GM18520 (cell line): ENCODE results near the gene MMP15.
"Not testable (repeated sequence)": the region's sequence is repeated elsewhere in the genome, so short reads cannot be mapped to it uniquely, and the experiment has no call there.

Experiments
- ATAC-seq: cut with Tn5 transposase; IDR thresholded peaks from one replicate; pipeline ENCODE4 v1.9.1; 2021; ENCODE audit not compliant: unreplicated experiment

MMP15 gene

DNA sequence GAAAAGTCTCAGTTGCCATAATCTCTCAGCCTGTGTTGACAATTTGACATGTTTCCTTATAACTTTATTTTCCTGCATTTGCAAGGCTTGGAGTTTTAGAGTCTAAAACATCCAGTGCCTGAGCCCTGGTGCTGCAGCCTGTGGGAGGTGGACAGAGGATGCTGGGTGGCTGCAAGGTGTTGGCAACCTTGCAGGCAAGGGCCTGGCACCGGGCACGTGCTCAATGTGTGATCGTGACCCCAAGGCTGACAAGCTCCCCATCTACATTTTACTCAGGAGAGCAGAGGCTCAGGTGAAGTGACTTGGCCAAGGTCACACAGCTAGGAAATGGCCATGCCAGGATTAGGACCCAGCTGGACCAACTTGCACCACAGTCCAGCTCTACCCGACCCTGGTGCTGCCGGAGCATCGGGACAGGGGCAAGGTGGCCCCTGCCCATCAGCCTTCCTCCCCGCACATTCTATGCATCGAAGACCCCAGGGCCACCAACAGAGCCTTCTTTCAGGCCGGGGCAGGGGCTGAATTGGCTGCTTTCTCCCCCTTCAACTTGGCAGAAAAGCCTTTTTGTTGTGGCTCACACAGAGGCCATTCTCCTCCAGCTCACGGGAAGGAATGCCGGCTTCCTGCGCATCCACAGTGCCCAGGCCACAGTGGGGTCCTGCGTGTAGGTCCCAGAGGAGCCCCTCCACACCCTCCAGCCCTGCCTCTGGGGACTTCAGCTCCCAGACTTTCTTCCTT, 23.1 kb downstream of the MMP15 start:
- ATAC-seq: no peak

DNA sequence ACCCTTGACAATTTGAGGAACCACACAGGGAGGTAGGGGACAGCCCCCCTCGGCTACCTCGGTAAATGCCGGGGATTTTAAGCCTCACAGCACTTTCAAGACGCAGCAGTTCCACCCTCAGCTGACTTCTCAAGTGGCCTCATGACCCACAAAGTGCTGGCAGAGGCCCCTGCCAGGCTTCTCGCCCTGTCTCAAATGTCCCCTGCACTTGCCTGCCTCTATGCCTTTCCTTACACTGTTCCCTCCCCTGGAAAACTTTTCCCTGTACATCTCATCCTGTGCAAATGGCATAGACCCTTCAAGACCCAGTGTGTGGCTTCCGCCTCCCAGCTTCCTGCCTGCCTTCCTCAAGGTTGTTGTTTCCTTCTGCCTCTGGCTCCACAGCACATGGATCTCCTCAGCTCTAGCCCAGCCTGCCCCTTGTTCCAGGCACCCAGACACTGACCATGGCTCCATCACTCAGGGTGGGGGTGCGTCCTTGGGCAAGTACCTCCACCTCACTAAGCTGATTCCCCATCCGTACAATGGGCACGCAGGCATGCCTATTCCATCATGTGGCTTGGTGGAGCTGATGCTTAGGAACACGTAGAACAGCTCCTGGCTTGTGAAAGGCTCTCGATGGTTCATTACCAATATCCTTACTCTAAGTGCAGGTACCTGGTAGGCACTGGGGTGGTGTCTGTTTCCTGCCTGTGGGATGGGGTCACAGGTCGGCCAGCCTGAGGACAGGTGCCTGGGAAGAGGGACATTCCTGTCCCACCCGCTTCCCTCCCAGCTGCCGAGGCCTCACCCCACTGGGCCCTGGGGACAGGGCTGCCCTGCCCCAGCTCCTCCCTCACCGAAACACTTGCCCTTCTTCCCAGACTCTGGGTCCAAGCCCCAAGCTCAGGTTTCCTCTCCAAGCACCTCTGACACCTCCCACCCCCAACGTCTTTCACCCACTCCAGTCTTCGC, 24.0 kb downstream of the MMP15 start:
- ATAC-seq: no peak

DNA sequence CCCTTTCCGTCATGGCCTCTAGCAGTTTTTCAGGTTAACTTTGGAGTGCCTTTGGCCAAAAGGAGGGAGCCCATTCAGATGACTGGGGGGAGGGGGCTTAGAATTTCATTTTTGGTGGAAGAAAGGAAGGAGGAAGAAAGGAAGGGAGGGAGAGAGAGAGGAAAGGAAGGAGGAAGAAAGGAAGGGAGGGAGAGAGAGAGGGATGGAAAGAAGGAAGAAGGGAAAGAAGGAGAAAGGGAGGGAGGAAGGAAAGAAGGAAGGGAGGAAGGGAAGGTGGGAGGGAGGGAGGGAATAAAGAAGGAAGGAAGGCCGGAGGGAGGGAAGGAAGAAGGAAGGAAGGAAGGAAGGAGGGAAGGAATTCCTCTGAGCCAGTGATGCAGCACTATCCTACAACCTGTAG, 25.7 kb downstream of the MMP15 start:
- no peak for ATAC-seq

DNA sequence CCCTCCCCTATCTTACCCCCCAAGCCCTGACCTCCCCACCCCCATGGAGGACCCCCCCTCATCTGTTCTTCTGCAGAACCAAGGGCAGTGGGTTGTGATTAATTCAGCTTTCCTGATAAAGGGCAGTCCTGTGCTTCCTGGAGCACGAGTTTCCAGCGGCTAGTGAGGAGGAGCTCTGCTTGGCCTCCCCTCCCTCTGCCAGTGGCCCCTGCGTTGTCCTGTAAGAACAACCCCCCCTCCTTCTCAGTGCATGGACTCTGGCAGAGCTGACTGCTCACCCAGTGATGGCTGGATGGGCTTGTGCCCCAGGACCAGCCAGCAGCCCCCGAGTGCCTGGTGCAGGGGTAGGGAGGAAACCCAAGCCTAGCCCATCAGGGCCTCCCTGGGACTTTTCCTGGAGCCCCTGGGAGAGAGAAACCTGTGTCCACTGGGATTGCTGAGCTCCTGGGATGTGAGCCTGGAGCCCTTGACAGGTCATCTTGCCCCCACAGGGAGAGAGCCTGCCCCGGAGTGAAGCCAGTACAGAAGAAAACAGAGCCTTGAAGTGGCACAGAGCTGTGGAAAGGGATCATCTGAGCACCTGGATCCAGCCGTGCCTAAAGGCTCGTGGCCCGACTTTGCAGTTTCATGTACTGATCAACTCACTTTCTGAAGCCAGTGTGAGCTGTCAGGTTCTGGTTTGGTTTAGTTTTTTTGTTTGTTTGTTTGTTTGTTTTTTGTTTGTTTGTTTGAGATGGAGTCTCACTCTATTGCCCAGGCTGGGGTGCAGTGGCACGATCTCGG, 26.5 kb downstream of the MMP15 start:
- ATAC-seq: no peak

DNA sequence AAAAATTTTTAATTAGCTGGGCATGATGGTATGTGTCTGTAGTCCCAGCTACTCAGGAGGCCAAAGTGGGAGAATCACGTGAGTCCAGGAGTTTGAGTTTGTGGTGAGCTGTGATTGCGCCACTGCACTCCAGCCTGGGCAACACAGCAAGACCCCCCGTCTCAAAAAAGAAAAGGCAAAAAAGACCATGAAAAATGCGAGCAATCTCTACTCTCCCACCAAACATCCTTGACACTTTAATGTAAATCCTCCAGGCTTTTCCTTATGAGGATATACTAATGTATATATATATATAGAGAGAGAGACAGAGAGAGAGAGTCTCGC, 28.1 kb downstream of the MMP15 start:
- no peak for ATAC-seq

DNA sequence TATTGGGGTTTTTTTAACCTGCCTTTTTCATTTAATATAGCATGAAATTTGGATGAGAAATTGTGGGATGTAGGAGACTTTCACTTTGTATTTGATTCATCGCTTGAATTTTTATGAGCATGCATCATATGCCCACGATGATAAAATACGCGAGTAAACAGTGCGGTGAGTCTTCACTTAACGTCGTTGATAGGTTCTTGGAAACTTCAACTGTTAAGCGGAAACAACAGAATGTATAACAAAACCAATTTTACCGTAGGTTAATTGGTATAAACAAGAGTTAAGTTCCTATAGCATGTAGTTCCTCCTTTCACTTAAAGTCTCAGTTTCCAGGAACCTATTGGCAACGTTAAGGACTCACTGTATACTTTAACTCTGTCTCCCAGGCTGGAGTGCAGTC, 28.7 kb downstream of the MMP15 start:
- no peak for ATAC-seq

DNA sequence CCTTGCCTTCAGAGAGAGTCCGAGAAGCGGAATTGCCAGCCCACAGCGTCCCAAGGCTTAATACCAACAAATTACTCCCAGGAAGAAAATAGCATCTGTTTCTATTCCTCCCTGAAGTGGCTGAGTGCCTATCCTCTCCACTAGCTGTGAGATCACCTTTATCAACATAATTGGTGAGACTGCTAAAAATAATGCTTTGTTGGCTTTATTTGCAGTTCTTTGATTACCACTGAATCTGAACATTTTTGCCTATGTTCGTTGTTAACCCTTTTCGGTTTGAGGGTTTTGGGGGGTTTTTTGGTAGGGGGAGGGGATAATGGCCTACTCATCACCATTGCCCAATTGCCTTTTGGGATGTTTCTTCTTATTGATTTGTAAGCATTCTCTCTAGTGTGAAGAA, 31.0 kb downstream of the MMP15 start:
- ATAC-seq: no peak

DNA sequence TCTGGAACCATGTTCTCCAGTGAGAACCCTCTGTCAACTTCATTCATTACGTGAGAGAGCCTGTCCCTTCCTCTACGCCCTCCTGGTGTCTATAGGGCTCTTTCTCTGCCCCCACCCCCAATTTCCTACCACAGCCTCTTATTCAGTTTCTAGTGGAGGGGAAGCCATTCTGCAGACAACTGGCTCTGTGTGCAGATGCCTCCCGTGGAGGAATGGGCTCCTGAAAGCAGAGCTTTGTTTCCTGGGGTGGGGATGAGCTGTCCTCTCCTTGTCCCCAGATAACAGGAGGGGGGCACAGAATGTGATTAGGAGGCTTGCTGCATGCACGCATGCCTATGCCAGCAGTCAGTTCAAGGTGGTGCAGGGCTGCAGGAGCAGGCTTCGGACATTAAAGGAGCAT, 31.6 kb downstream of the MMP15 start:
- ATAC-seq: no peak

DNA sequence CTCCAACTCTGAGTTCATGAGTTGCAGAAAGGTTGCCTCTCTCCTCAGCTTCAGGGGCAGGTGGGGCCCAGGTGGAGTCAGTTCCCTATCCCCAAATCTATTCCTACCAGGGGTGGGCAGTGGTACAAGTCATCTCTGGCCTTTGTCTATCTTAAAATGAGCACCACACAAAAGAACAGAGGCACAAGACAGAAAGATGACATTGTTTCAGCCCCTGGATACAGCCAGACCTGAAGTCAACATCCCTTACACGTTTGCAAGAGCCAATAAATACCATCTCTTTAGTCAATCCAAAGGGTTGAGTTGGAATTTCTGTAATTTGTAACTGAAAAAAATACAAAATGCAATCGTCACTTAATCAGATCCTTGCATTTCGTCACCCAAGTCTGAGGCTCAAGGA, 32.2 kb downstream of the MMP15 start:
- ATAC-seq: no peak

DNA sequence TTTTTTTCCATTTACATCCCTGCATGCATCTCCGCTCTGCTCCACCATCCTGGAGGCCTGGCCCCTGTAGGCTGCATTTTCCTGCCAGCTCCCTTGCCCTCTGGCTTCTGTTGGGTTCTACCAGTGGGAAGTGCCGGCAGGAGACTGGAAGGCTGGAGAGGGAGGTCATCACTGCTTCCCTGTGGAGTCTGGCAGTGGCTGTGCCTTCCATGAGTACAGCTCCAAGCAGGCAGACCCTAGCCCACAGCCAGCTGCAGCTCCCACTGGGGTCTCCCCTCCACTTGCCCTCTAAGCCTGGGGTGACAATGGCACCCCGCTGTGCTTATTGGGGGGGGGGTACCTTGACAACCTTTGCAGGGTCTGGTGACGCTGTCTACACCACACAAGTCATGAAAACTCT, 37.3 kb downstream of the MMP15 start:
- no peak for ATAC-seq

DNA sequence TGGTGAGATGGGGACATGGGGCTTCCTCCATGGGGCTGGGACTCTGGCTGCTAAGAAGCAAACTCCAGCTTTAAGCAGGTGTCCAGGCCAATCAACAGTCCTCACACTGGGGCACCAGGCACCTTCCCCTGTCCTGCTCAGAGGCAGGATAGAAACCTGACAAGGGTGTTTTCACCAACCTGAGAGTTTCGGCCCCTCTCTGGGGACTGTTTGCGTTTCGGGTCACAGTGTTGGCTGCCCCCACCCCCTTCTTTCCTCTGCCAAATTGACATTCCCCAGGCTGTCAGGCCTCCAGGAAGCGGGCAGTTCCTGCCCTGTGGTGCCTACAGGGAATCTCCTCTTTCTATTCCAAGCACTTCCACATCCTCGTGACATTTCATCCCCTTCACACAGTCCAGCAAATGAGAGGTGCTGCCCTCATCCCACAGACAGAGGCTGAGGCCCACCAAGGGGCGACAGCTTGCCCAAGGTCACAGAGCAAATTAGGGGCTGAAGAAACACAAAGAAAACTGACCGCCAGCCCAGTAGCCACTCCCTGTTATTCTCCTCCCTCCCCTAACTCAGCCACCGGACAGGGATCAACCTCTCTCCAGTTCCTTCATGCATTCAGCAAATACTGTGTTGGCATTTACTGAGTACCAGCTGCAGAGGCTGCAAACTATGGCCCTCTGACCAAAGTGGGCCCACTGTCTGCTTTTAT, 38.0 kb downstream of the MMP15 start:
- no peak for ATAC-seq

DNA sequence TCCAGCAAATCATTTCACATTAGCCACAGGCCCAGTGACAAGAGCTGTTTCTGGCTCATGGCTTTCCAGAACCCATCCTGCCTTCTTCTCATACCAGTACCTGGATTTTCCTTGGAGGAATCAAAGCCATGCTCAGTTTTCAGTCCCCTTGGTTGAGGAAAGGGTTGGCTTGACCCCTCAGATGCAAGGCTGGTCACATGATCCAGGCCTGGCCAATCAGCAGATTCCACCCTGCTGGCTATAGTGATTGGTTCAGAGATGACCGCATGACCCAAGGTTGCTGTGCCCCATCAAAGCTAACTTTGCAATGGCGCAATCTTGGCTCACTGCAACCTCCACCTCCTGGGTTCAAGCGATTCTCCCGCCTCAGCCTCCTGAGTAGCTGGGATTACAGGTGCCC, 45.0 kb downstream of the MMP15 start:
- no peak for ATAC-seq

DNA sequence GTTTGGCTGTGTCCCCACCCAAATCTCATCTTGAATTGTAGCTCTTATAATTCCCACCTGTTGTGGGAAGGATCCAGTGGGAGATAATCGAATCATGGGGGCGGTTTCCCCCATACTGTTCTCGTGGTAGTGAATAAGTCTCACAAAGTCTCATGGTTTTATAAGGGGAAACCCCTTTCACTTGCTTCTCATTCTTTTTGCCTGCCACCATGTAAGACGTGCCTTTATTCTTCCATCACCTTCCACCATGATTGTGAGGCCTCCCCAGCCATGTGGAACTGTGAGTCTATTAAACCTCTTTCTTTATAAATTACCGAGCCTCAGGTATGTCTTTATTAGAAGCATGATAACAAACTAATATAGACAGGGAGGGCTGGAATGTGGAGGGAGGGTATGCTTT, 46.6 kb downstream of the MMP15 start:
- ATAC-seq: not testable (repeated sequence)

DNA sequence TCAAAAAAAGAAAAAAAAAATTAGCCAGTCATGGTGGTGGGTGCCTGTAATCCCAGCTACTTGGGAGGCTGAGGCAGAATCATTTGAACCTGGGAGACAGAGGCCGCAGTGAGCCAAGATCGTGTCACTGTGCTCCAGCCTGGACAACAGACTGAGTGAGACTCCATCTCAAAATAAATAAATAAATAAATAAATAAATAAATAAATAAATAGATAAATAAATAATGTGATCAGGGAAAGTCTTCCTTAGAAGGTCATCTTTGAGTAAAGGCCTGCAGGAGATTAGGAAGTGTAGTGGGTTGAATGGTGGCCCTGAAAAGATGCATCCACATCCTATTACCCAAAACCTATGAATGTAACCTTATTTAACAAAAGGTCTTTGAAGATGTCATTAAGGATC, 47.5 kb downstream of the MMP15 start:
- ATAC-seq: not testable (repeated sequence)

DNA sequence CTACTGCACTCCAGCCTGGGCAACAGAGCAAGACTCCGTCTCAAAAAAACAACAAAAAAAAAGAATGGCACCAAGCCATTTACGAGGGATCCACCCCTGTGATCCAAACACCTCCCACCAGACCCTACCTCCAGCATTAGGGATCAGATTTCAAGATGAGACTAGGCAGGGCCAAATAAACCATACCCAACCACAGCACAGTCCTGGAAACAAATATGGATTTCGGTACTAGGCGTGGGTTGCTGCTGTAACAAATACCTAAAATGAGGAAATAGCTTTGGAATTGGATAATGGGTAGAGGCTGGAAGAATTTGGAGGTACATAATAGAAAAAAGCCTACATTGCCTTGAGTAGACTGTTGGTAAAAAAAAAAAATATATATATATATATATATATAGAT, 49.1 kb downstream of the MMP15 start:
- no peak for ATAC-seq

DNA sequence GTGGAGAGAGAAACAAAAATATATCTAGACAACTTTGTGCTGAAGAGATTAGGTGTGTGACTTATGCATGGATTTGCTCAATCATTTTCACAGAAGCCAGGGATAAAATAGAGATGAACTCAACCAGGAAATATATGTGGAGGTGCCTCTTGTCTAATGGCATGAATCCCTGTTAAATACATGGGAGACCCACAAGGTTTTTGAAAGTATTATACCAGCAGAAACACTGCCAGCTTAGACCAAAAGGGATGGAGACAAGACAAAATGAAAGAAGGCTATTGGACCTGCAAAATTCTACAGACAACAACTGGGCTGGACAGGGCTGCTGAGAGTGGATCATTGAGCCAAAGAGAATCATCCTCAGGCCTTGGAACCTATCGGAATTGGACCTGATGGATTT, 51.0 kb downstream of the MMP15 start:
- no peak for ATAC-seq

DNA sequence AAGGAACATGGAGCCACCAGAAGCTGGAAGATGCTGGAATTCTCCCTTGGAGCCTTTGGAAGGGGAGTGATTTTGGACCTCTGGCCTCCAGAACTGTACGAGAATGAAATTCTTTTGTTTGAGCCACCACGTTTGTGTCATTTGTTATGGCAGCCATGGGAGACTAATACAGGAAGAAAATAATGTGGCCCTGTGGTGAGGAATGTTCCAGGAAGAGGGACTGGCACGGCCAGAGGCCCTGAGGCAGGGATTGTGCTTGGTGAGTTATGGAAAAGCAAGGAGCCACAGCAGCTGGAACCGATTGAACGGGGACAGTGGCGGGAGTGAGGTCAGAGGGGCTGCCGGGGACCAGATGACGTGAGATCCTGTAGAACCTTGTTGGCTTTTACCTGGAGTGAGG, 52.2 kb downstream of the MMP15 start:
- no peak for ATAC-seq

DNA sequence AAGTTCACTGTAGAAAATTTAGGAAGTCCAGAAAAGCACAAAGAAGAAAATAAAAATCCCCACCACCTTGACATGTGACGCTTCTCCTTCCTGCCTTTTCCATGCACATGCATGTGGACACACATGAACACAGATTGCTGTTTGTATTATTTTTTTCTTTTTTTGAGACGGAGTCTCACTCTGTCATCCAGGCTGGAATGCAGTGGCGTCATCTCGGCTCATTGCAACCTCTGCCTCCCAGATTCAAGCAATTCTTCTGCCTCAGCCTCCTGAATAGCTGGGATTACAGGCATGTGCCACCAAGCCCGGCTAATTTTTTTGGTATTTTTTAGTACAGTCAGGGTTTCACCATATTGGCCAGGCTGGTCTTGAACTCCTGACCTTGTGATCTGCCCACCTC, 55.1 kb downstream of the MMP15 start:
- not testable (repeated sequence) for ATAC-seq

DNA sequence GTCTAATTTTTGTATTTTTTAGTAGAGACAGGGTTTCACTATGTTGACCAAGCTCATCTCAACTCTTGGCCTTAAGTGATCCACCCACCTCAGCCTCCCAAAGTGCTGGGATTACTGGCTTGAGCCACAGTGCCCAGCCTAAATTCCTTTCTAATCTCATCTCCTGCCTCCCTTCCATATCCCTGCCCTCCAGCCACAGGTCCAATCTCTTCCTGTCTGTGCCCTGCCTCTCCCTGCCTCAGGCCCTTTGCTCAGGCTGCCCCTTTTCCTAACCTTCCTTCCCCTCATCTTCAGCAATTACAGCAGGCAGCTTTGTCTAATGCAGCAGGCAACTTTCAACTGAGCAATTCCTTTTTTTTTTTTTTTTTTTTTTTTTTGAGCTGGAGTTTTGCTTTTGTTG, 56.8 kb downstream of the MMP15 start:
- no peak for ATAC-seq

DNA sequence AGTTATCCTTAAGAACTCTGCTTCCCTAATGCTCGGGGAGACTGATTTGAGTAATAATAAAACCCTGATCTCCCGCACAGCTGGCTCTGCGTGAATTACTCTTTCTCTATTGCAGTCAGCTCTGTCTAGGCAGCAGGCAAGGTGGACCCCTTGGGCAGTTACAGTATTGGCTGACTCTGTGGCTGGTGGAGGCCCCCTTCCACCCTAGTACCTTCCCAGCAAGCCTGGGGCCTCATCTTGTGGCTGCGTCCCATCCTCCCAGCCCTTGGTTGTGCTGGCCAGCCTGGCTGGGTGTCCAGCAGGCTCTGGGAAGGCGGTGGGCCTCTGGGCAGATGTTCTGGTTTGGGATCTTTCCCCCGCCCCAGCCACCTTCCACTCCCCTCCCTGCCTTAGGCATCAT, 59.1 kb downstream of the MMP15 start:
- ATAC-seq: no peak

DNA sequence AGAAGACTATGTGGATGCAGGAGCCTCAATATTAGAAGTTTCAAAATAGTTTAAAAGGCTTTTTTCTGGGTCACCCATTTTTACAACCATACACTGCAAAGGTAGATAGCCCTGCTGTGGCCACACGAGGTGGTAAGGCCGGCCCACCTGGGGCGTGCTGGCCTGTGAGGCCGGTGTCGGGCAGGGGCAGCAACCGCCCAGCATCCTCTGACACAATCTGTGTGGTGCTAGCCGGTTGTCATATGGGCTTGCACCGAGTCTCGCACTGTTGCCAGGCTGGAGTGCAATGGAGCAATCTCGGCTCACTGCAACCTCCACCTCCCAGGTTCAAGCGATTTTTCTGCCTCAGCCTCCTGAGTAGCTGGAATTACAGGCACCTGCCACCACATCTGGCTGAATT, 59.6 kb downstream of the MMP15 start:
- no peak for ATAC-seq
